SK-N-SH treated with all-trans-retinoic acid at 6 μM for 48 hours (cell line): ENCODE data around the gene MKRN2.
"Not testable (repeated sequence)": the region's sequence is repeated elsewhere in the genome, so short reads cannot be mapped to it uniquely, and the experiment has no call there.

ENCODE experiments used
- ATAC-seq: fragments of 200-7000 bp; cut with Tn5 transposase; 3 replicates; pipeline ENCODE4 v1.9.1; 2020; ENCODE audit warnings: mild to moderate bottlenecking, moderate library complexity
- ARNTL ChIP-seq: fragments of 450-650 bp; formaldehyde crosslinking; IDR thresholded peaks from 2 replicates; pipeline ENCODE4 v1.5.0; 2020; ENCODE audit warnings: low read depth, mild to moderate bottlenecking, moderate library complexity, borderline replicate concordance
- BACH2 ChIP-seq: fragments of 250-450 bp; sonication (Bioruptor Pico); IDR thresholded peaks from 2 replicates; pipeline ENCODE4 v1.9.0; 2021; ENCODE audit warnings: mild to moderate bottlenecking, borderline replicate concordance
- CREB5 ChIP-seq: fragments of 250-450 bp; sonication (Bioruptor Pico); IDR thresholded peaks from 2 replicates; pipeline ENCODE4 v1.5.1; 2020; ENCODE audit warnings: low read depth, mild to moderate bottlenecking, moderate library complexity
- CSRNP3 ChIP-seq: fragments of 250-450 bp; sonication (Bioruptor Pico); IDR thresholded peaks from 2 replicates; pipeline ENCODE4 v1.5.1; 2021; ENCODE audit warnings: mild to moderate bottlenecking, moderate library complexity
- ESRRG ChIP-seq: fragments of 250-450 bp; sonication (Bioruptor Pico); IDR thresholded peaks from 2 replicates; pipeline ENCODE4 v1.6.1; 2021; ENCODE audit warnings: mild to moderate bottlenecking
- GLIS3 ChIP-seq: fragments of 250-450 bp; sonication (Bioruptor Pico); IDR thresholded peaks from 2 replicates; pipeline ENCODE4 v1.5.0; 2020; ENCODE audit warnings: mild to moderate bottlenecking, moderate library complexity
- ISL1 ChIP-seq: fragments of 250-450 bp; sonication (Bioruptor Pico); IDR thresholded peaks from 2 replicates; pipeline ENCODE4 v2.1.2; 2022; ENCODE audit warnings: mild to moderate bottlenecking, moderate library complexity
- OSR1 ChIP-seq: fragments of 250-450 bp; sonication (Bioruptor Pico); IDR thresholded peaks from 2 replicates; pipeline ENCODE4 v1.8.0; 2022; ENCODE audit warnings: moderate library complexity, mild to moderate bottlenecking, inconsistent platforms
- POU6F1 ChIP-seq: fragments of 250-450 bp; sonication (Bioruptor Pico); IDR thresholded peaks from 2 replicates; pipeline ENCODE4 v1.8.0; 2021; ENCODE audit warnings: low read depth, mild to moderate bottlenecking, moderate library complexity, borderline replicate concordance
- PPARA ChIP-seq: fragments of 250-450 bp; sonication (Bioruptor Pico); IDR thresholded peaks from 2 replicates; pipeline ENCODE4 v1.5.0; 2020; ENCODE audit warnings: mild to moderate bottlenecking, borderline replicate concordance
- RARB ChIP-seq: fragments of 250-450 bp; sonication (Bioruptor Pico); IDR thresholded peaks from 2 replicates; pipeline ENCODE4 v1.8.0; 2021; ENCODE audit warnings: mild to moderate bottlenecking, moderate library complexity
- SNAI2 ChIP-seq: fragments of 250-450 bp; sonication (Bioruptor Pico); IDR thresholded peaks from 2 replicates; pipeline ENCODE4 v1.5.0; 2020; ENCODE audit warnings: mild to moderate bottlenecking, moderate library complexity
- TCF4 ChIP-seq: fragments of 250-450 bp; sonication (Bioruptor Pico); IDR thresholded peaks from 2 replicates; pipeline ENCODE4 v1.8.0; 2021; ENCODE audit warnings: mild to moderate bottlenecking, moderate library complexity, borderline replicate concordance
- TSHZ2 ChIP-seq: fragments of 250-450 bp; sonication (Bioruptor Pico); IDR thresholded peaks from 2 replicates; pipeline ENCODE4 v1.5.0; 2020; ENCODE audit warnings: mild to moderate bottlenecking, moderate library complexity
- ZC3H10 ChIP-seq: fragments of 250-450 bp; sonication (Bioruptor Pico); IDR thresholded peaks from 2 replicates; pipeline ENCODE4 v1.5.1; 2021; ENCODE audit warnings: mild to moderate bottlenecking, moderate library complexity
- ZFP3 ChIP-seq: fragments of 250-450 bp; sonication (Bioruptor Pico); IDR thresholded peaks from 2 replicates; pipeline ENCODE4 v1.5.0; 2020; ENCODE audit warnings: mild to moderate bottlenecking, moderate library complexity
- ZFP30 ChIP-seq: fragments of 450-650 bp; formaldehyde crosslinking; IDR thresholded peaks from 2 replicates; pipeline ENCODE4 v1.5.0; 2022; ENCODE audit warnings: mild to moderate bottlenecking, moderate library complexity
- ZNF565 ChIP-seq: fragments of 450-650 bp; formaldehyde crosslinking; conservative IDR thresholded peaks from 2 replicates; pipeline ENCODE4 v1.5.0; 2020; ENCODE audit warnings: low read depth, mild to moderate bottlenecking, moderate library complexity
- ZNF70 ChIP-seq: fragments of 450-650 bp; formaldehyde crosslinking; IDR thresholded peaks from 2 replicates; pipeline ENCODE4 v1.5.0; 2020; ENCODE audit warnings: mild to moderate bottlenecking, moderate library complexity
- ZNF8 ChIP-seq: fragments of 450-650 bp; formaldehyde crosslinking; IDR thresholded peaks from 2 replicates; pipeline ENCODE4 v1.5.0; 2020; ENCODE audit warnings: mild to moderate bottlenecking, moderate library complexity

Gene MKRN2

GRCh38 chr3:12622335-12622734 is 65.4 kb downstream of the MKRN2 start (continued):
- TF ChIP-seq CREB5 (CRISPR knock-in tag) (no peak), ISL1 (no peak), ESRRG (CRISPR knock-in tag) (no peak)

GRCh38 chr3:12624056-12624455 is 67.2 kb downstream of the MKRN2 start:
- ATAC-seq = no peak

GRCh38 chr3:12624964-12625363 is 68.1 kb downstream of the MKRN2 start:
- not testable (repeated sequence) for ATAC-seq

More at GRCh38 chr3:12624056-12624455, 67.2 kb downstream of the MKRN2 start:
- no peak for TF ChIP-seq GLIS3 (CRISPR knock-in tag)
- TF ChIP-seq BACH2 (CRISPR knock-in tag) = no peak
- TF ChIP-seq ZNF565 = no peak
- no peak for TF ChIP-seq ZFP3
- no peak for TF ChIP-seq SNAI2 (CRISPR knock-in tag)
- TF ChIP-seq ZFP30 (CRISPR knock-in tag) = no peak

GRCh38 chr3:12627370-12627769 is 70.5 kb downstream of the MKRN2 start:
- ATAC-seq = no peak
- no peak for TF ChIP-seq ZNF565
- no peak for TF ChIP-seq CREB5 (CRISPR knock-in tag)
- TF ChIP-seq ZC3H10 = no peak
- no peak for TF ChIP-seq ISL1
- TF ChIP-seq TCF4 (CRISPR knock-in tag) = no peak
- TF ChIP-seq ESRRG (CRISPR knock-in tag) = no peak
- no peak for TF ChIP-seq PPARA (CRISPR knock-in tag)
- no peak for TF ChIP-seq BACH2 (CRISPR knock-in tag)
- TF ChIP-seq OSR1 (CRISPR knock-in tag) = no peak
- no peak for TF ChIP-seq CSRNP3
- TF ChIP-seq TSHZ2 = no peak
- no peak for TF ChIP-seq ZFP3
- TF ChIP-seq RARB = no peak
- no peak for TF ChIP-seq SNAI2 (CRISPR knock-in tag)
- no peak for TF ChIP-seq ZFP30 (CRISPR knock-in tag)
- no peak for TF ChIP-seq POU6F1 (CRISPR knock-in tag)
- no peak for TF ChIP-seq ZNF8 (CRISPR knock-in tag)
- no peak for TF ChIP-seq ARNTL (CRISPR knock-in tag)
- TF ChIP-seq ZNF70 (CRISPR knock-in tag) = no peak
- no peak for TF ChIP-seq GLIS3 (CRISPR knock-in tag)

GRCh38 chr3:12628813-12629212 is 71.9 kb downstream of the MKRN2 start:
- TF ChIP-seq PPARA (CRISPR knock-in tag) (no peak), ZNF70 (CRISPR knock-in tag) (no peak)
- no peak for ATAC-seq
